Activated naive CD4-positive, alpha-beta T cell treated with anti-CD3 and anti-CD28 coated beads, Interleukin-2, amount 10 ng/mL, durations not matched to agents 7 days and 5 days (primary cell): Measurements from ENCODE around the gene MRAS.

Experiments
- CTCF ChIA-PET: fragments of 350-600 bp; sonication (Branson Sonifier 250); formaldehyde crosslinking; loops from one replicate; lab custom pipeline; 2021; ENCODE audit warnings: antibody characterized with exemption; lab: Charles Lee
- DNase-seq: peaks from one replicate; pipeline ENCODE4 v3.0.0-alpha.2; 2020
- H3K27ac Mint-ChIP-seq: one replicate; pipeline ENCODE4 v1.8.0; 2021; ENCODE audit warnings: mild to moderate bottlenecking, moderate library complexity, mixed read lengths
- H3K27me3 Mint-ChIP-seq: one replicate; pipeline ENCODE4 v1.8.0; 2021; ENCODE audit warnings: mild to moderate bottlenecking, mixed read lengths
- H3K36me3 Mint-ChIP-seq: one replicate; pipeline ENCODE4 v1.8.0; 2021; ENCODE audit warnings: mixed read lengths
- H3K4me1 Mint-ChIP-seq: one replicate; pipeline ENCODE4 v1.8.0; 2021; ENCODE audit warnings: mixed read lengths
- H3K4me3 Mint-ChIP-seq: one replicate; pipeline ENCODE4 v1.8.0; 2021; ENCODE audit warnings: mild to moderate bottlenecking, moderate library complexity, mixed read lengths
- H3K9me3 Mint-ChIP-seq: one replicate; pipeline ENCODE4 v1.8.0; 2021; ENCODE audit warnings: mixed read lengths

The MRAS gene

DNA sequence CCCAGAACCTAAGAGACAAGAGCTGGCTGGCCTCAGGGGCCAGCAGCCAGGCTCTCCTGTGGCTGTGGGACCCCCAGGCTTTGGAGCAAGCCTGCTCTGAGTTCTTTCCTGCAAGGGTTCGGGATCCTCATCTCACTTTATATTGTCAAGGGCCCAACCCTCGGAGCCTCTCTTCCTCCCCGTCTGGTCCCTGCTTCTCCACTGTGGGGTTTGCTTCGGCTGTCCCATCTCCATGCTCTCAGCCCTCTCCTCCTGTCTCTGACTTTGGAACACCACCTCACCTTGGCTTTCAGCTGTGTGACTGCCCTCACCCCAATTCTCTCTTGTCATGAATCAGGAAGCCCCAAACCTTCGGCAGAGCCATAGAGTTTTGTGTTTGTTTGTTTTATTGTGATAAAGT is 30.0 kb downstream of the MRAS start:
- Mint-ChIP-seq H3K4me3 (no peak overlapping the region), H3K36me3 (no peaks in the 10 kb centered on the region), H3K27ac (no peak overlapping the region), H3K4me1 (no peaks in the 10 kb centered on the region), H3K9me3 (no peaks in the 10 kb centered on the region), H3K27me3 (peaks cover 9% of the 10 kb centered on the region)
- DNase-seq = no peak
- CTCF ChIA-PET = no interaction called here

DNA sequence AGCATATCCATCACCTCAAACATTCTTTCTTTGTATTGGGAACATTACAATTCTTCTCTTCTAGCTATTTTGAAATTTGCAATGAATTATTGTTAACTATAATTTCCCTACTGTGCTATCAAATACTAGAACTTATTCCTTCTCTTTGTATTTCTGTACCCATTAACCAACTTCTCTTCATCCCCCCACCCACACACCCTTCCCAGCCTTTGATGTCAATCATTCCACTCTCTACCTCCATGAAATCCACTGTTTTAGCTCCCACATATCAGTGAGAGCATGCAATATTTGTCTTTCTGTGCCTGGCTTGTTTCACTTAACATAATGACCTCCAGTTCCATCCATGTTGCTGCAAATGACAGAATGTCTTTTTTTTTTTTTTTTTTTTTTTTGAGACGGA is 30.6 kb downstream of the MRAS start:
- no peak for DNase-seq
- CTCF ChIA-PET = no interaction called here
- no peak overlapping the region for H3K27ac Mint-ChIP-seq
- H3K27me3 Mint-ChIP-seq = peaks cover 12% of the 10 kb centered on the region
- H3K36me3 Mint-ChIP-seq = no peaks in the 10 kb centered on the region
- no peak overlapping the region for H3K4me3 Mint-ChIP-seq
- no peaks in the 10 kb centered on the region for H3K9me3 Mint-ChIP-seq
- H3K4me1 Mint-ChIP-seq = no peaks in the 10 kb centered on the region

DNA sequence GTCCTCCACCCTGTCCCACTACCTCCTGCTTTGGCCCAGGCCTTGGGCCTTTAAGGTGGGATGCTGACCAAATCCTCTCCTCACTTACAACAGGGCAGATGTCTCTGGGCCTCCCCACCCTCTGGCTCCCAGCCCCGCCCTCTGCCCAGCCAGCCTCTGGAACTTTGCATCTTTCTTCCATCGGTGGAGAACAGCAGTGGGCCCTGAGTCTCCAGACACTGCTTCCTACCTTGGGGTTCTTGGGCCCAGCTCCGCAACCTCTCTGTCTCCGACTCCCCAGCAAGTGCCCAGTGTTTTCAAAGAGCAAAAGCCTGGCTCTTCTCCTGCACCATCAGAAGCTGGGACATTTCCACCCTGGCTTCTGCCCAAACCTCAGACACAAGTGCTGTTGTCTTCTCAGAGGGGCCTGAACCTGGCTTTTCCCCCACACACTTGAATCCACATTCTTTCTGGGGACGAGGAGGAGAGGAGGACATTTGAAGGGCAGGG is 33.1 kb downstream of the MRAS start:
- CTCF ChIA-PET = no interaction called here
- H3K9me3 Mint-ChIP-seq = no peaks in the 10 kb centered on the region
- H3K4me3 Mint-ChIP-seq = no peak overlapping the region
- DNase-seq = no peak
- H3K36me3 Mint-ChIP-seq = no peaks in the 10 kb centered on the region
- no peak overlapping the region for H3K27ac Mint-ChIP-seq
- H3K27me3 Mint-ChIP-seq = peaks cover 14% of the 10 kb centered on the region
- H3K4me1 Mint-ChIP-seq = no peaks in the 10 kb centered on the region

DNA sequence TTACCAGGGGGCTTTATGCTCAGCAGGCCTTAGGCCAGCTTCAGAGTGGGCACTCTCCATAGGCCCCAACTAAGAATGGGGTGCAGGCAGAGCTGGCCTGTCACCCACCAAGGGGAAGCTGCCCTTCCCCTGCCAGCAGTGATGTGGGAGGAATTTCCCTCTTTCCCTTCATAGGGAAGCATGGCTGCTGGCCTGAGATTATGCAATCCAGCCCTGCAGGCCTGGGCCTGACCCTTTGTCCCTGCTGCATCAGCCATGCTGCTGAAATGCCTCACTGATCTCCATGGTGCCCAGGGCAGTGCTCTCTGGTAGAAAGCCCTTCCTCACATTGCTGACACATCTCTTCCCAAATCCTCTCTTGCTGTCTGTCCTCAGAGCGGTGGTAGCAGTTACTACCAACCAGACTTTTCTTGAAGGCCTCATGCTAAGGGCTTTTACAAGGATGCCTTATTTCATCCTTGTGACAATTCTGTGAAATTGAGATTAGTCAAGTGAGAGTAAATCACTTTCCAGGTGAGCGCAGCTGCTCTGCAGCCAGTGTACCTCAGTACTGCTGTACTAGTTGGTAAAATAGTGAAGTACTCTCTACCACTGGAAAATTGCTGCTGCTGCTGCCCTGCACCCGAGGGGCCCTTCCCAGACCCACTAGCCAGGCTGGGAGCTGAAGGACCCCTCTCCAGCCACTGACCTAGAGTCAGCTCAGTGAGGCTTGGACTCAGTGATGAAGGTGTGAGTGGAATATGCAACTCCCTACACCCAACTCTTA is 33.8 kb downstream of the MRAS start:
- Mint-ChIP-seq H3K27me3 (peaks cover 14% of the 10 kb centered on the region), H3K4me1 (no peaks in the 10 kb centered on the region), H3K9me3 (no peaks in the 10 kb centered on the region), H3K36me3 (no peaks in the 10 kb centered on the region), H3K27ac (no peak overlapping the region), H3K4me3 (no peak overlapping the region)
- CTCF ChIA-PET = no interaction called here
- DNase-seq = no peak

DNA sequence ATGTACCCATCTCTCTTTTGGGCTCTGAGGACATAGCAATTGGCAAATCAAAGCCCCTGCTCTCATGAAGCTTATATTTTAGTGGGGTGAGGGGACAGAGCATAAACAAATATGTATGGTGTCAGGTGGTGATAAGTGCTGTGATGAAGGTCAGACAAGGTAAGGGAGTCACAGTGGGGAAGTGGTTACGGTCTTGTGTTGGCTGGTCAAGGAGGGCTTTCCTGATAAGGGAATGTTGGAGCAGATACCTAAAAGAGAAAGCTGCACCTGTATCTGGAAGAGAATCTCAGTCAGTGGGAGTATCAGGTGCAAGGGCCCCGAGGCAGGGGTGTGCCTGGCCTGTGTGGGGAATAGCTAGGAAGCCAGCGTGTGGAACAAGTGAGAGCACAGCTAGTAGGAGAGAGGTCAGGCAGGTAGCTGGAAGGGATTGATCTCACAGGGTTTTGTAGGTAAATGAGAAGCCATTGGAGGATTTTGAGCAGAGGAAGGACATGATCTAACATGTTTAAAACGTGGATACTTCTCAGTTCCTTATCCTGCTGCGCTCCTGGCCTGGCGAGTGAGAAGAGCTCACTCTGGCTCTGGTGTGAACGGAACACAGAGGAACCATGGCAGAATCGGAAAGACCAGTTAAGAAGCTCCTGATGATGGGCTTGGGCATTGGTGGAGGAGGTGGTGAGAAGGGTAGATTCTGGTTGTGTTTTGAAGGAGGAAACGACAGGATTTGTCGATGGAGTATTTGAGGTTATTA is 35.5 kb downstream of the MRAS start:
- peaks cover 10% of the 10 kb centered on the region for H3K27me3 Mint-ChIP-seq
- CTCF ChIA-PET = interaction anchor here (0.8 kb wide), 1 partner anchor 14 kb away, joined by 3 read pairs; no protein-coding TSS in a partner anchor

DNA sequence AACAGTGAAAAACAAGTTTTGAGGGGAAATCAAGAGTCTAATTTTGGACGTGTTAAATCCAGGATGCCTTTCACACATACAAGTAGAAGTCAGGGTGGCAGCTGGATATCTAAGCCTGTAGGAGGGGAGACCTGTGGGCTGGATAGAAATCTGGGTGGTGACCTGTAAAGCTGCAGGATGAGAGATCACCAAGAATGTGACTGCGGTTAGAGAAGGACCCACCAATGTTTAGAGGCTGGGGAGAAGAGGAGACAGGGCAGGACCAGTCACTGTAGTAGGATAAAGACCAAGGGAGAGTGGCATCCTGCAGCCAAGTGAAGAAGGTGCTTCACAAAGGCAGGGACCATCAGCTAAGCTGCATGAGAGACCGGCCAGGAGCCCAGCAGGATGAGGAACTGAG is 36.2 kb downstream of the MRAS start:
- Mint-ChIP-seq H3K27me3 (peaks cover 10% of the 10 kb centered on the region), H3K9me3 (no peaks in the 10 kb centered on the region), H3K4me3 (no peak overlapping the region), H3K36me3 (no peaks in the 10 kb centered on the region), H3K27ac (no peak overlapping the region), H3K4me1 (no peaks in the 10 kb centered on the region)
- DNase-seq = no peak
- CTCF ChIA-PET = no interaction called here

More for the DNA sequence above, 35.5 kb downstream of the MRAS start:
- Mint-ChIP-seq H3K27ac (no peak overlapping the region), H3K4me1 (no peaks in the 10 kb centered on the region), H3K9me3 (no peaks in the 10 kb centered on the region), H3K36me3 (no peaks in the 10 kb centered on the region), H3K4me3 (no peak overlapping the region)
- no peak for DNase-seq

DNA sequence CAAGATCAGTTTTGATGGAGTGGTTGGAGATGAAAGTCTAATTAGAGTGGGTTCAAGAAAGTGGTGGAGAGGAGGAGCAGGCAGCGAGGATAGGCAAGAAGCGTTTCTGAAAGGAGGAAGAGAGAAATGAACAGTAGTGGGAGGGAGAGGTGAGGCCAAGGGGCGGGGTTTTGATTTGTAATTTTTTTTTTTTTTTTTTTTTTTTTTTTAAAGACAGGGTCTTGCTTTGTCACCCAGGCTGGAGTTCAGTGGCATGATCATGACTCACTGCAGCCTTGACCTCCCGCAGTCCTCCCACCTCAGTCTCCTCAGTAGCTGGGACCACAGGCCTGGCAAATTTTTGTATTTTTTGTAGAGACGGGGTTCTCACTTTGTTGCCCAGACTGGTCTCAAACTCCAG is 36.6 kb downstream of the MRAS start:
- Mint-ChIP-seq H3K27me3 (peaks cover 10% of the 10 kb centered on the region), H3K4me1 (no peaks in the 10 kb centered on the region), H3K36me3 (no peaks in the 10 kb centered on the region), H3K4me3 (no peak overlapping the region), H3K27ac (no peak overlapping the region), H3K9me3 (no peaks in the 10 kb centered on the region)
- CTCF ChIA-PET = no interaction called here
- DNase-seq = no peak

DNA sequence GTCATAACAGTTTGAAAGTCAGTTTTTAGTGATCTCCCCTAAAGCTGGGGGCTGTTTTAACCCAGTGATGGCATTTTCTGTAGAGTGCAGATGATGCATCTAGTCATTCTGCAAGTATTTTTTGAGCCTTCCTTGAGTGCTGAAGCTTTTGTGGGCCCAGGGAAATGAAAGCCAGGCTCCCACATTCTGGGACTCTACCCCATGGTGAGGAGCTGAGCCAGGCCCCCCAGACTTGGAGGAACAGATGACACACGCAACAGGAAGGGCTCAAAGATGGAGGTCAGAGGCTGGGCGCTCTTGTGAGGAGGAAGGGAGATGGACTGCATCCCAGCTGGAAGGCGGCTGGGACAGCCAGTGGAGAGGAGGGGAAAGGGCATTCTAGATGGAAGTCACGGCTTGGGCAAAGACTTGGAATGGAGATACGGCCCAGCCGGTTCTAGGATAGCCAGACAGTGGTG is 40.8 kb downstream of the MRAS start:
- DNase-seq = no peak
- Mint-ChIP-seq H3K4me1 (no peaks in the 10 kb centered on the region), H3K4me3 (no peak overlapping the region), H3K27ac (no peak overlapping the region), H3K9me3 (no peaks in the 10 kb centered on the region), H3K27me3 (peaks cover 3% of the 10 kb centered on the region), H3K36me3 (no peaks in the 10 kb centered on the region)
- CTCF ChIA-PET = no interaction called here

DNA sequence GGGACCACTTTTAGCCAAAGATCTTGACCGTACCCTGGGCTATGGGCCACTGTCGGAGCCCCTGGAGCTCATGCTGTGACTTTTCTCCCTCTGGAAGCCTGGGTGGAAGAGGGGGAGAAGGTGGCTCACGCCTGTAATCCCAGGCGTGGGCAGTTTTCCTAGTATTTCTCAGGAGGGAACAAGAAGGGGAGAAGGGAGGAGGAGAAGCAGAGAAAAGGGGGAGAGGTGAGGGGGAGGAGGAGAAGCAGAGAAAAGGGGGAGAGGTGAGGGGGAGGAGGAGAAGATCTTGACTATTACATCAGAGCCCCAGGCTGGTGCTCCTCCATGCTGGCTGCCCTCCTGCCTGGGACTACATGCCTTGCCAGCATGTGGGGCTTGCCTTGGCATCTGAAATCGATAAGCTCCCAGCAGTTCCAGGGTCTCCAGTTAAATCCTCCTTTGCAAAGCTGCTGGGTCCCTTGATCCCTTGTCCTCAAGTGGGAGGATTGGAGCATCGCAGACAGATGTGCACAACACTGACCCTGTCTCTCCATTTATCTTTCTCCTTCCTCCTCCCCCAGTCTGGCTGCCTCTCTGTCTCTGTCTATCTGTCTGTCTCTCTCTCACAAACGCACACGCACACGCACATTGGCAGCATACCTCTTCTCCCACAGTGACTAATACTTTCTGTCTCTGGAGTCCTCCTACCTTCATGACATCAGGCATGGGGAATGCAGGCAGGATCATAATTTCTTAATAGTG is 41.6 kb downstream of the MRAS start:
- DNase-seq = no peak
- CTCF ChIA-PET = no interaction called here
- no peak overlapping the region for H3K27ac Mint-ChIP-seq

DNA sequence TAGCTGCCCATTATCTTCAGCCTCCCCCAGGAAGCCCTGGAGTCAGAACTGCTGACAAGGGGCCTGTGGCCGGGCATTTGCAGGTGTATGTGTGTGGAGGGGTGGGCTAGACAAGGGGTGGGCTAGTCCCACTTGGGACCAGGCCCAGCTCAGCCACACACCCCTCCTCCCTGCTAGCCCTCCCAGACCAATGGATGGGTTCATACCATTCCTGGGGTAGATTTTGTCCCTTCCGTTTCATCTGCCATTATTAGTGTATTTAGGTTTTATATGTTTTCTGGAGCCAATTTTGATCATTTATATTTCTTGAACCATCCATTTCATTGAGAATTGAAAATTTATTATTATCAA is 42.2 kb downstream of the MRAS start:
- peaks cover 10% of the 10 kb centered on the region for H3K27me3 Mint-ChIP-seq

More for the DNA sequence above, 41.6 kb downstream of the MRAS start:
- H3K4me3 Mint-ChIP-seq = no peak overlapping the region
- H3K27me3 Mint-ChIP-seq = peaks cover 10% of the 10 kb centered on the region
- no peaks in the 10 kb centered on the region for H3K36me3 Mint-ChIP-seq
- H3K9me3 Mint-ChIP-seq = no peaks in the 10 kb centered on the region
- no peaks in the 10 kb centered on the region for H3K4me1 Mint-ChIP-seq

DNA sequence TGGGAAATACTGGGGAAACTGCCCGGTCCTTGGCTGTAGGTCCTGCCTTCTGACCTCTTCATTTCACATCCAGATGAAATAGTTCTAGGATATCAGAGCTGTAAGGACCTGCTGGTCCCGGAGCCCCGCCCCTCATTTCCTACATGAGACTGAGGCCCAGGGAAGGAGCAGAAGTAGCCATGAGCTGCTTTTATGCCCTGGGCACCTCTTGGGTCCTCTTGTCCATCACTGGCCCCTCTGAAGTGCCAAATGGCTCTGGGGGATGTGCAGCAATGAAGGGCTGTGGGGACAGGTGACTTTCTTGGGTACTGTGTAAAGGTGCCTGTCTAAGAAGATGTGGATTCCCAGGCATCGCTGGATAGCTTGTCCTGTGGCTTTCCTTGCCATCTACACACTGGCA is 45.8 kb downstream of the MRAS start:
- no peaks in the 10 kb centered on the region for H3K4me1 Mint-ChIP-seq
- no peaks in the 10 kb centered on the region for H3K36me3 Mint-ChIP-seq
- no peak overlapping the region for H3K4me3 Mint-ChIP-seq
- H3K27ac Mint-ChIP-seq = no peak overlapping the region
- H3K27me3 Mint-ChIP-seq = peaks cover 15% of the 10 kb centered on the region
- DNase-seq = no peak
- H3K9me3 Mint-ChIP-seq = no peaks in the 10 kb centered on the region
- CTCF ChIA-PET = no interaction called here

More for the DNA sequence above, 42.2 kb downstream of the MRAS start:
- DNase-seq = no peak
- CTCF ChIA-PET = no interaction called here
- Mint-ChIP-seq H3K4me3 (no peak overlapping the region), H3K9me3 (no peaks in the 10 kb centered on the region), H3K27ac (no peak overlapping the region), H3K4me1 (no peaks in the 10 kb centered on the region), H3K36me3 (no peaks in the 10 kb centered on the region)

DNA sequence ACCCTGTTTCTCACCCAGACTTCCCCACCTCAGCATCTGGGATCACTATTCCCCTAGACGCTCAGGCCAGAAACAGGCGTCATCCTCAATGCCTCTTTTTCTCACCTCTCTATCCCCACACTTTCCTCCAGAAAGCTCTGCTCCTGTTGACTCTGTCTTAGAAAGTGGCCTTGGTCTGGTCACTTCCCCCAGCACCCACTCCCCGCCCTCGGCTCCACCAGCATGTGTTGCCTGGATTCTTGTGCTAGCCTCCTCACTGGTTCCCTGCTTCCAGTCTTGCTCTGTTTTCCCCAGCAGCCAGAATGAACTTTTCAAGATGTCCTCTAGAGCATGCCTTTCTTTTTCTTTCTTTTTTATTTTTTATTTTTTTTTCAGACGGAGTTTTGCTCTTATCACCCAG is 46.3 kb downstream of the MRAS start:
- no peak for DNase-seq
- H3K27ac Mint-ChIP-seq = no peak overlapping the region
- H3K36me3 Mint-ChIP-seq = no peaks in the 10 kb centered on the region
- CTCF ChIA-PET = no interaction called here
- peaks cover 18% of the 10 kb centered on the region for H3K27me3 Mint-ChIP-seq
- no peak overlapping the region for H3K4me3 Mint-ChIP-seq
- no peaks in the 10 kb centered on the region for H3K9me3 Mint-ChIP-seq
- no peaks in the 10 kb centered on the region for H3K4me1 Mint-ChIP-seq

DNA sequence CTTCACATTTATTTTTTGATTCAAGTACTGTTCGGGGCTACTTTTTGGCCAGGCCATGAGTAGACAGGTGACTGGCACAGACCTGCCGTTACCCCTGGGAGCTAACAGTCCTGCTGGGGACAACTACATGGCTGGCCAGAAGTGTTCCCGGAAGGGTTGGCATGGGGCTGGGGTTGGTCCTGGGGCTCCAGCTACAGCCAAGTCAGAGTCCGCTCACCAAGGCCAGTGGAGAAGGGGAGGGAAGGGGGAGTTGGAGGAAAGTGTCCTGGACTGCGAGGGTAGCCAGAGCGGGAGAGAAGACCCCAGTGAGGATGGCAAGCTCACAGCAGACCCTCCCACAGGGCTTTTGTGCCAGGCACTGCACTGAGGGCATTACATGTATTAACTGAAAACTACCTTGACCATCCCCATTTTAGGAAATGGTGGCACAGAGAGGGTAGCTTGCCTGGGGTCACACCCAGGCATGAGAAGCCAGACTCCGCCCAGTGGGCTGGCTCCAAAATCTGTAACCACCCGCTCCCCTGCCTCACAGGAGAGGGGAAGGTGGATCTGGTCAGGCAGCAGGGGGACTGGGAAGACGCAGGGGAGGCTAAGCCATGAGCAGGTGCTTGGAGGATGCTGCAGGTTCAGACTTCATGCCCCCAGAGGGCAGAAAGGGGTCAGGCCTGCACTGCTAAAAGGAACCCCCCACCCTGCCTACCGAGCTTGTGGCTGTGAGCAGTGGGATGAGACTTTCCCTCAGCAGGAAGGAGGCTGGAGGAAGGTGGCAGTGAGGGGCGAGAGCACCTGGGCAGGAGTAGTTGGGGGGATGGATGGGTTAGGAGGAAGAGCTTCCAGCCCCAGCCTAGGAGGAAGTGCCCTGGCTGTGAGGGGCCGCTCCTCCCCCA is 47.7 kb downstream of the MRAS start:
- H3K27ac Mint-ChIP-seq = no peak overlapping the region
- H3K36me3 Mint-ChIP-seq = no peaks in the 10 kb centered on the region
- H3K9me3 Mint-ChIP-seq = no peaks in the 10 kb centered on the region
- no peak overlapping the region for H3K4me3 Mint-ChIP-seq
- no peaks in the 10 kb centered on the region for H3K4me1 Mint-ChIP-seq
- CTCF ChIA-PET = no interaction called here
- DNase-seq = no peak
- H3K27me3 Mint-ChIP-seq = peaks cover 21% of the 10 kb centered on the region
